AG04450 (cell line): ENCODE data around the gene OR2H1. TPM values are rescaled to one million over a fixed set of nuclear protein-coding genes. Genes with fewer than 3 reads are reported as not detected.

Experiments used
- CTCF ChIA-PET: fragments of 300-600, 350-600 bp; formaldehyde crosslinking; extraction: SDS; loops from one replicate; lab custom pipeline; 2022; ENCODE audit warnings: antibody characterized with exemption, inconsistent platforms; lab: Charles Lee
- POLR2A ChIA-PET: fragments of 350-600 bp; formaldehyde crosslinking; extraction: SDS; loops from one replicate; lab custom pipeline; 2021; ENCODE audit warnings: antibody characterized with exemption, inconsistent platforms; lab: Yijun Ruan, JAX
- DNase-seq: peaks from one replicate; pipeline ENCODE4 v3.0.0-alpha.2; 2011; ENCODE audit warnings: low read depth, low spot score
- H3K27ac ChIP-seq: one replicate; pipeline ENCODE4 v1.5.1; 2012; ENCODE audit warnings: low read depth, low read length, control low read depth
- H3K27me3 ChIP-seq: one replicate; pipeline ENCODE4 v1.6.0; 2012; ENCODE audit warnings: low read length; ENCODE audit not compliant: control insufficient read depth, insufficient read depth
- H3K4me3 ChIP-seq: 2 replicates; pipeline ENCODE4 v1.5.1; 2011; ENCODE audit warnings: mild to moderate bottlenecking, low read depth, low read length, control low read depth
- H3K9me3 ChIP-seq: 2 replicates; pipeline ENCODE4 v1.5.1; 2012; ENCODE audit warnings: low read length; ENCODE audit not compliant: control insufficient read depth, insufficient read depth
- CTCF ChIP-seq: IDR thresholded peaks from 2 replicates; pipeline ENCODE4 v1.5.1; 2011; ENCODE audit warnings: low read depth, low read length, control low read depth, inconsistent platforms
- polyA plus RNA-seq: library from polyadenylated mRNA; depleted of rRNA; stranded (reverse); fragments of >200 nt; gene quantifications from 2 replicates; pipeline ENCODE4 v1.2.3, GENCODE V29; 2011

Gene OR2H1
- polyA plus RNA-seq, 1 experiment = not detected

GRCh38 chr6:29504961-29505360 lies 48.0 kb downstream of the OR2H1 start:
- CTCF ChIA-PET = no interaction called here
- TF ChIP-seq CTCF = no peak

GRCh38 chr6:29505808-29506207 lies 48.9 kb downstream of the OR2H1 start:
- Histone ChIP-seq H3K9me3 (peaks cover 10% of the 10 kb centered on the region; the same call in 1 of the 2 replicates), H3K4me3 (no peak overlapping the region), H3K27ac (no peak overlapping the region), H3K27me3 (no peaks in the 10 kb centered on the region)
- ChIA-PET CTCF (no interaction called here), POLR2A (no interaction called here)
- DNase-seq = no peak
- TF ChIP-seq CTCF = no peak

More at GRCh38 chr6:29504961-29505360, 48.0 kb downstream of the OR2H1 start:
- POLR2A ChIA-PET = no interaction called here
- DNase-seq = no peak
- H3K27me3 ChIP-seq = no peaks in the 10 kb centered on the region
- no peak overlapping the region for H3K4me3 ChIP-seq
- peaks cover 10% of the 10 kb centered on the region; the same call in 1 of the 2 replicates for H3K9me3 ChIP-seq
- H3K27ac ChIP-seq = no peak overlapping the region

GRCh38 chr6:29506446-29507067 lies 49.6 kb downstream of the OR2H1 start:
- no peak for TF ChIP-seq CTCF
- CTCF ChIA-PET = no interaction called here
- peaks cover 6% of the 10 kb centered on the region; the same call in 1 of the 2 replicates for H3K9me3 ChIP-seq
- POLR2A ChIA-PET = no interaction called here
- no peak for DNase-seq
- H3K27ac ChIP-seq = no peak overlapping the region
- no peaks in the 10 kb centered on the region for H3K27me3 ChIP-seq
- H3K4me3 ChIP-seq = no peak overlapping the region

- no peak for TF ChIP-seq CTCF
- no peak for DNase-seq
- CTCF ChIA-PET = no interaction called here
Measured at GRCh38 chr6:29507319-29507718, 50.4 kb downstream of the OR2H1 start.

GRCh38 chr6:29509239-29509638 lies 52.3 kb downstream of the OR2H1 start:
- CTCF ChIA-PET = no interaction called here
- POLR2A ChIA-PET = no interaction called here
- Histone ChIP-seq H3K27ac (no peak overlapping the region), H3K4me3 (no peak overlapping the region), H3K27me3 (no peaks in the 10 kb centered on the region), H3K9me3 (peaks cover 6% of the 10 kb centered on the region; the same call in 1 of the 2 replicates)
- TF ChIP-seq CTCF = no peak
- no peak for DNase-seq

More at GRCh38 chr6:29507319-29507718, 50.4 kb downstream of the OR2H1 start:
- Histone ChIP-seq H3K27me3 (no peaks in the 10 kb centered on the region), H3K9me3 (peaks cover 6% of the 10 kb centered on the region; the same call in 1 of the 2 replicates), H3K4me3 (no peak overlapping the region), H3K27ac (no peak overlapping the region)
- POLR2A ChIA-PET = no interaction called here
